HCT116 (cell line): ENCODE data around the gene NEURL4. TPM values are rescaled to one million over a fixed set of nuclear protein-coding genes. Genes with fewer than 3 reads are reported as not detected.

Experiments used
- ATAC-seq: fragments of 200-7000 bp; cut with Tn5 transposase; 2 replicates; pipeline ENCODE4 v1.9.1; 2020; ENCODE audit warnings: mild to moderate bottlenecking, moderate library complexity
- BruUV-seq: library from RNA; stranded (reverse); fragments of 400-500 nt; replicated peaks from 2 replicates; lab custom pipeline; 2021; lab: Mats Ljungman, UMichigan
- CTCF ChIA-PET: fragments of 300-600 bp; sonication (Branson Sonifier 250); formaldehyde crosslinking; loops from one replicate; lab custom pipeline; 2021; ENCODE audit warnings: antibody characterized with exemption; lab: Charles Lee
- POLR2A ChIA-PET: fragments of 300-600, 350-600 bp; sonication (Branson Sonifier 250); formaldehyde crosslinking; loops from one replicate; lab custom pipeline; 2021; ENCODE audit warnings: antibody characterized with exemption; lab: Charles Lee
- RAD21 ChIA-PET, 2 experiments: fragments of 300-600 bp; sonication (Branson Sonifier 250); formaldehyde crosslinking; loops; one replicate each; lab custom pipeline; 2023; ENCODE audit warnings: low total read pairs in 2 of 2; ENCODE audit not compliant: uncharacterized antibody in 2 of 2, unreplicated experiment in 2 of 2, low non-redundant PET in 1 of 2; lab: Charles Lee
- DNase-seq: peaks from one replicate; pipeline ENCODE4 v3.0.0-alpha.2; 2010; ENCODE audit warnings: low read depth, low spot score
- H2AFZ ChIP-seq: fragments of 200-600 bp; shearing (Covaris generic), sonication (generic); 2 replicates; pipeline ENCODE4 v1.6.1; 2017; ENCODE audit warnings: low read depth, mixed run types, mixed read lengths, antibody characterized with exemption, low read length; ENCODE audit not compliant: poor library complexity, severe bottlenecking
- H3K27ac ChIP-seq: 2 replicates; pipeline ENCODE4 v1.5.1; 2012; ENCODE audit warnings: low read depth, low read length
- H3K27me3 ChIP-seq: fragments of 200-600 bp; sonication (generic); 2 replicates; pipeline ENCODE4 v1.6.1; 2016; ENCODE audit warnings: mixed run types, low read length, mixed read lengths; ENCODE audit not compliant: insufficient read depth
- H3K36me3 ChIP-seq, 2 experiments: fragments of 200-500 bp in 1 of 2; fragments of 200-600 bp in 1 of 2; sonication (Bioruptor generic) in 1 of 2; sonication (generic) in 1 of 2; 2 replicates each; pipeline versions ENCODE4 v1.5.1 to v1.6.1; 2014 to 2016; ENCODE audit warnings: low read length in 2 of 2, inconsistent platforms in 1 of 2, mixed read lengths in 1 of 2, mixed run types in 1 of 2; ENCODE audit not compliant: insufficient read depth in 2 of 2, control insufficient read depth in 1 of 2
- H3K4me1 ChIP-seq, 2 experiments: fragments of 200-600 bp in 1 of 2; sonication (generic) in 1 of 2; 2 replicates each; pipeline versions ENCODE4 v1.5.1 to v1.6.1; 2012 to 2017; ENCODE audit warnings: low read length in 2 of 2, inconsistent platforms in 1 of 2, mild to moderate bottlenecking in 1 of 2, mixed read lengths in 1 of 2, mixed run types in 1 of 2, moderate library complexity in 1 of 2; ENCODE audit not compliant: insufficient read depth in 2 of 2, control insufficient read depth in 1 of 2
- H3K4me2 ChIP-seq: fragments of 200-600 bp; sonication (generic); 2 replicates; pipeline ENCODE4 v1.6.1; 2017; ENCODE audit warnings: mixed run types, low read length, mixed read lengths
- H3K4me3 ChIP-seq, 2 experiments: fragments of 200-600 bp in 1 of 2; sonication (generic) in 1 of 2; replicated peaks in 1 of 2; 2 replicates each; pipeline ENCODE4 v1.5.1; 2011 to 2016; ENCODE audit warnings: low read length in 2 of 2, control low read depth in 1 of 2, low read depth in 1 of 2, mild to moderate bottlenecking in 1 of 2, mixed read lengths in 1 of 2, mixed run types in 1 of 2
- H3K79me2 ChIP-seq: fragments of 200-600 bp; sonication (generic); 2 replicates; pipeline ENCODE4 v1.6.1; 2017; ENCODE audit warnings: mild to moderate bottlenecking, mixed run types, low read length, moderate library complexity, mixed read lengths; ENCODE audit not compliant: insufficient read depth
- H3K9ac ChIP-seq: fragments of 200-600 bp; sonication (generic); 2 replicates; pipeline ENCODE4 v1.6.1; 2016; ENCODE audit warnings: low read length, mixed read lengths
- H3K9me2 ChIP-seq: fragments of 200-600 bp; sonication (generic), shearing (Covaris generic); 2 replicates; pipeline ENCODE4 v1.6.1; 2017; ENCODE audit warnings: mixed run types, mild to moderate bottlenecking, moderate library complexity; ENCODE audit not compliant: insufficient read depth
- H3K9me3 ChIP-seq, 2 experiments: fragments of 200-500 bp in 1 of 2; fragments of 200-600 bp in 1 of 2; sonication (Bioruptor generic) in 1 of 2; sonication (generic) in 1 of 2; 2 replicates each; pipeline ENCODE4 v1.6.1; 2014 to 2017; ENCODE audit warnings: low read length in 2 of 2, mixed read lengths in 2 of 2, inconsistent platforms in 1 of 2, low read depth in 1 of 2, mild to moderate bottlenecking in 1 of 2, mixed run types in 1 of 2, moderate library complexity in 1 of 2; ENCODE audit not compliant: control insufficient read depth in 1 of 2, insufficient read depth in 1 of 2
- H4K20me1 ChIP-seq: fragments of 200-600 bp; sonication (generic), shearing (Covaris generic); 2 replicates; pipeline ENCODE4 v1.6.1; 2017; ENCODE audit warnings: mixed run types, mild to moderate bottlenecking, moderate library complexity; ENCODE audit not compliant: insufficient read depth
- ATF3 ChIP-seq: IDR thresholded peaks from 2 replicates; pipeline ENCODE4 v1.6.1; 2012
- CEBPB ChIP-seq: IDR thresholded peaks from 2 replicates; pipeline ENCODE4 v1.6.1; 2012; ENCODE audit warnings: low read depth
- CTCF ChIP-seq, 3 experiments: fragments of 200-600 bp in 1 of 3; sonication (generic) in 1 of 3; IDR thresholded peaks in 2 of 3; conservative IDR thresholded peaks in 1 of 3; 2 replicates each; pipeline ENCODE4 v1.5.1; 2012 to 2017; ENCODE audit warnings: low read depth in 2 of 3, low read length in 2 of 3, antibody characterized with exemption in 1 of 3, borderline replicate concordance in 1 of 3, control low read depth in 1 of 3, mild to moderate bottlenecking in 1 of 3, mixed read lengths in 1 of 3, mixed run types in 1 of 3, moderate library complexity in 1 of 3; ENCODE audit not compliant: insufficient read depth in 1 of 3
- EZH2 ChIP-seq: fragments of 200-600 bp; sonication (generic); IDR thresholded peaks from 2 replicates; pipeline ENCODE4 v1.6.1; 2017; ENCODE audit warnings: antibody characterized with exemption, mixed run types
- MAX ChIP-seq: IDR thresholded peaks from 2 replicates; pipeline ENCODE4 v1.6.1; 2012
- POLR2AphosphoS5 ChIP-seq: IDR thresholded peaks from 2 replicates; pipeline ENCODE4 v1.6.1; 2011; ENCODE audit warnings: mild to moderate bottlenecking, low read depth, low read length, moderate library complexity
- RAD21 ChIP-seq: IDR thresholded peaks from 2 replicates; pipeline ENCODE4 v1.6.1; 2012; ENCODE audit warnings: low read depth, mild to moderate bottlenecking
- SIN3A ChIP-seq: IDR thresholded peaks from 2 replicates; pipeline ENCODE4 v1.6.1; 2012; ENCODE audit warnings: low read depth
- TCF7L2 ChIP-seq: IDR thresholded peaks from 2 replicates; pipeline ENCODE4 v1.7.0; 2011; ENCODE audit warnings: borderline replicate concordance, inconsistent platforms; ENCODE audit not compliant: insufficient read depth, insufficient read length; ENCODE audit errors: extremely low read depth
- ZBTB33 ChIP-seq: IDR thresholded peaks from 2 replicates; pipeline ENCODE4 v1.6.1; 2011; ENCODE audit warnings: mild to moderate bottlenecking, low read length, moderate library complexity; ENCODE audit not compliant: insufficient replicate concordance; ENCODE audit errors: extremely low read depth
- ZFX ChIP-seq: fragments of 450-650 bp; IDR thresholded peaks from 2 replicates; pipeline ENCODE4 v1.6.1; 2017
- ZNF274 ChIP-seq: fragments of 200-500 bp; sonication (Bioruptor generic); IDR thresholded peaks from 2 replicates; pipeline ENCODE4 v1.6.1; 2014; ENCODE audit warnings: mild to moderate bottlenecking, low read depth, low read length, inconsistent platforms
- intact Hi-C: fragments of 100-400 bp; cut with micrococcal nuclease; formaldehyde crosslinking; loops from 2 replicates; pipeline ENCODE4 v1.10.0; 2022
- total RNA-seq: library from RNA; stranded (reverse); gene quantifications from one replicate; pipeline ENCODE4 v1.2.1, GENCODE V29; 2021; ENCODE audit not compliant: unreplicated experiment

Gene NEURL4
- total RNA-seq, 1 experiment from 2014 or later: 56.9 TPM

- Histone ChIP-seq H3K4me2 (peak overlapping the region; percentile 98), H3K9me3 (no peaks in the 10 kb centered on the region), H3K9me2 (no peaks in the 10 kb centered on the region), H3K4me1 (peaks cover 13 to 34% of the 10 kb centered on the region in 2 experiments), H3K9ac (peak overlapping the region; percentile 93), H3K27ac (peak overlapping the region; percentile 73), H3K36me3 (no peaks in the 10 kb centered on the region), H3K4me3 (peak overlapping the region; percentile 45 to 65)
- ChIA-PET POLR2A (interaction anchor here (0.7 to 1.8 kb wide), 9 partner anchors 16 to 298 kb away, joined by 3 to 8 read pairs (median 4); partner anchors contain the start of genes CD68, NEURL4 and TMEM102), RAD21 (interaction anchor here (1.2 to 1.5 kb wide), 3 partner anchors 16 to 156 kb away, joined by 3 to 17 read pairs (median 14); no protein-coding TSS in a partner anchor)
- intact Hi-C loops: loop anchor here (1.0 to 2.0 kb wide), 3 partner anchors 16 to 66 kb away; partner anchors contain the start of gene CLDN7
- peak; percentile 70 for DNase-seq
- peak; percentile 73 for ATAC-seq
- no TSS peak for BruUV-seq
- peak; percentile 91 to 97 (median 95) for TF ChIP-seq CTCF (IDR thresholded peaks at IDR 0.05 in 2 of 3, conservative IDR thresholded peaks at IDR 0.05 in 1 of 3; ENCODE audit: borderline replicate concordance in 1 of 3, insufficient read depth in 1 of 3, low read depth in 2 of 3, low read length in 2 of 3)
- TF ChIP-seq CEBPB: no peak
- no peak for TF ChIP-seq ZNF274
- peak; percentile 40; the same call in 1 of the 2 replicates for TF ChIP-seq POLR2AphosphoS5
- no peak for TF ChIP-seq TCF7L2
- no peak for TF ChIP-seq SIN3A
- no peak for TF ChIP-seq ATF3
- no peak for TF ChIP-seq ZBTB33
- TF ChIP-seq EZH2: no peak
- peak; percentile 98 for TF ChIP-seq RAD21
- TF ChIP-seq ZFX: no peak
- peak; percentile 66 for TF ChIP-seq MAX
- TF ChIP-seq, all 23 proteins: peak for 4
- Histone ChIP-seq H2AFZ (peak overlapping the region; percentile 50), H3K79me2 (no peaks in the 10 kb centered on the region), H4K20me1 (no peaks in the 10 kb centered on the region), H3K27me3 (no peaks in the 10 kb centered on the region)
- CTCF ChIA-PET: interaction anchor here (0.6 to 2.0 kb wide), 12 partner anchors 11 to 280 kb away, joined by 3 to 38 read pairs (median 4); partner anchors contain the start of gene NEURL4
Measured at GRCh38 chr17:7280519-7281073, 48.5 kb downstream of the NEURL4 start.
